Astrocyte of the cerebellum (primary cell): Measurements from ENCODE around the gene TMCO4.

Experiments used
- DNase-seq: peaks from one replicate; pipeline ENCODE4 v3.0.0-alpha.2; 2011; ENCODE audit warnings: low read depth
- H3K4me3 ChIP-seq: 2 replicates; pipeline ENCODE4 v1.5.1; 2011; ENCODE audit warnings: mild to moderate bottlenecking, low read depth, low read length, moderate library complexity
- CTCF ChIP-seq: IDR thresholded peaks from 2 replicates; pipeline ENCODE4 v1.5.1; 2012; ENCODE audit warnings: low read length, low read depth, moderate library complexity, mild to moderate bottlenecking; ENCODE audit errors: missing control alignments
- in situ Hi-C: cut with HindIII; loops from 2 replicates; pipeline ENCODE4 v1.10.0; 2017; ENCODE audit warnings: low sequenced_read_pairs

TMCO4 gene

DNA sequence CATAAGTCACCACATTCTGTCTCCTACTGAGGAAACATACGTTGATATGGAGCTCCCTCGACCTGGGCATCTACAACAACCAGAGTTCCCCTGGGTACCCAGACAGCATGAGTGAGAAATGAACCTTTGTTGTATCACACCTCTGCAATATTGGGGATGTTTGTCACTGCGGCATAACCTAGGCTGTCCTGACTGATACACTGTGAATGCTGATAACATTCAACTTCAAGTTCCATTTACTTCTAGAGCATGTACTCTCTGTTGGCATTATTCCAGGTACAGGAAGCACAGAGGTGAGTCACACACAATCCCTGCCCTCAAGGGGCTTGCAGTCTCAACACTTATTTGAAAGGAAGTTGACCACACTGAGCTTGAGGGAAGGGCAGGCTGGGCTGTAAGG, 69.5 kb downstream of the TMCO4 start:
- no peak overlapping the region for H3K4me3 ChIP-seq
- no peak for DNase-seq
- no peak for TF ChIP-seq CTCF

DNA sequence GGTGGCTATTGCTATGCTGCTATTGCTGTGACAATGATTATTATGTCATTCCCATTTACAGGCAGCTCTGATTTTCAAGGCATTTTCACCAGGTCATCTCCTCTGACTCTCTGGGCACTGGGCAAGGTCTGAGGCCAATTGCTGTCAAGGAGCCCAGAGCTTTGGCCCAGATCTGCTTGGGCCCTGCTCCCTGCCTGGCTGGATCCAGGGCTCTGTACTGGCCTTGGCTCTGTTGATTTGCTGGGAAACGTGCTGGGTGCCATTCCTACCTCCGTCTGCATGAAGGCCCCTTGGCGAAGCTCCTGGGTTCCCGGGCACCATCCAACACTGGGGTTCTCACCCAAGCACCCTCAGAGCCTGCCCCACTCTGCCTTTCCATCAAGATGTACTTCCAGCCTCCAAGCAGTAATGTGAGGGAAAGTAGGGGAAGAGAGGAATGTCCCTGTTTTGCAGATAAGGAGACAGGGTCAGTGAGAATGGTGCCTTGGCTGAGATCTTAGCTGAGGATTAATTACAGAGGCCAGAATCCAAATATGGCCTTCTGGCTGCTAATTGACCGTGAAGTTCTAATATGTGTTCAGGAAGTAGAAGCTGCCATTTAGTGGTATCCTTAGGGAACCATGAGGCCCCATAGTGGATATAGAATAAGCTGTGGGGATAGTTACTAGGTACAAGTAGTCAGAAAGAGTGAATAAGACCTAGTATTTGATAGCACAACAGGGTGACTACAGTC, 71.1 kb downstream of the TMCO4 start:
- no peak for TF ChIP-seq CTCF
- in situ Hi-C loops: no loop called here
- DNase-seq: no peak
- no peak overlapping the region for H3K4me3 ChIP-seq

More for the DNA sequence above, 69.5 kb downstream of the TMCO4 start:
- in situ Hi-C loops: no loop called here

DNA sequence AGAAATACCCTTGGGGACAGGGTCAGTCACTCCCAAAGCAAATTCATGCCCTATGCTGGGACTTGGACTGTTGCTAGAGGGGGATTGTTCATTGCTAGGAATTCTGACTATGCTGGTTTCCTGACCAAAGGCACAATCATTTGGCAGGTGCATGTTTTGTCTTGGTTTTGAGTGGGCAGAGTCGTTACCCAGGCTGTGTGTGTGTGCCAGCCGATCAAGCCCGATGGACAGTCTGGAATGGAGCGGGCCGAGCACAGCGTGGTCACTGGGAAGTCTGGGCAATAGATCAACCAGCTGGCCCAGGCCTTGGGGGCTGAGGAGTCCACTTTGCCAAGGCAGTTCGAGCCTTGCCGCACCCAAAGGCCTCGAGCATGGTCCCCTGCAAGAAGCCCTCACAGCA, 74.1 kb downstream of the TMCO4 start:
- in situ Hi-C loops: no loop called here
- no peak for TF ChIP-seq CTCF
- no peak for DNase-seq
- H3K4me3 ChIP-seq: no peak overlapping the region

- in situ Hi-C loops: no loop called here
- TF ChIP-seq CTCF: no peak
- H3K4me3 ChIP-seq: no peak overlapping the region
- DNase-seq: no peak
Observed at GRCh38 chr1:19723874-19724273, 75.8 kb downstream of the TMCO4 start.

- no peak for TF ChIP-seq CTCF
Observed at GRCh38 chr1:19720973-19721372, 78.7 kb downstream of the TMCO4 start.

DNA sequence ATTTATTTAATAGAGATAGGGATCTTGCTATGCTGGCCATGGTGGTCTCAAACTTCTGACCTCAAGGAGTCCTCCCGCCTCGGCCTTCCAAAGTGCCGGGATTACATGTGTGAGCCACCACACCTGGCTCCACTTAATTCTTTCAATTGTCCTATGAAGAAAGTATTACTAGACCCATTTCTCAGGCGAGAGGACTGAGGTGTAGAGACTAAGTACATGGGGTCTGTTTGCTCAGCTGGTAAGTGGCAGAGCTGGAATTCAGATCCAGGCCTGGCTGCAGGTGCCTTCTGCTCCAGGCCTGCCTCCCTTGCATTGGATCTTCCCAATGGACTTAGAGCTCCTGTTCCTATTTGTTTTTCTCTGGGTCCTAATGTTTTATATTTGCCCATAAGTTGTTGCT, 79.5 kb downstream of the TMCO4 start:
- no peak overlapping the region for H3K4me3 ChIP-seq
- no peak for DNase-seq
- in situ Hi-C loops: no loop called here
- no peak for TF ChIP-seq CTCF

More at GRCh38 chr1:19720973-19721372, 78.7 kb downstream of the TMCO4 start:
- in situ Hi-C loops: no loop called here
- H3K4me3 ChIP-seq: no peak overlapping the region
- no peak for DNase-seq
